ENCODE measurements around the gene PIF1. TPM values are rescaled to one million over a fixed set of nuclear protein-coding genes. Genes with fewer than 3 reads are reported as not detected.

The PIF1 gene
- polyA plus RNA-seq, 1 donor from 2014 or later = 0.78 TPM

- no peak overlapping the region for H3K4me3 ChIP-seq (ENCODE audit: low read length)
- no peak overlapping the region for H3K4me2 ChIP-seq (ENCODE audit: low read length)
- no peak overlapping the region for H3K27ac ChIP-seq (ENCODE audit: low read length)
- H3K79me2 ChIP-seq (replicated peaks; ENCODE audit: insufficient read depth, low read length) = no peaks in the 10 kb centered on the region
- no peaks in the 10 kb centered on the region for H3K36me3 ChIP-seq (ENCODE audit: insufficient read depth, low read length)
- H2AFZ ChIP-seq (ENCODE audit: low read depth, low read length) = no peak overlapping the region
- no peak overlapping the region for H3K9ac ChIP-seq (ENCODE audit: low read length)
- no peaks in the 10 kb centered on the region for H3K9me3 ChIP-seq (ENCODE audit: low read length)
- no peak for TF ChIP-seq EZH2 (IDR thresholded peaks at IDR 0.05; ENCODE audit: borderline replicate concordance, insufficient read depth, low read length, poor library complexity, severe bottlenecking)
- TF ChIP-seq RAD21 (conservative IDR thresholded peaks at IDR 0.05) = no peak
- no peak for TF ChIP-seq POLR2AphosphoS5 (IDR thresholded peaks at IDR 0.05)
- no peak for TF ChIP-seq TAF1 (IDR thresholded peaks at IDR 0.05; ENCODE audit: low read depth)
- no peak for TF ChIP-seq REST (IDR thresholded peaks at IDR 0.05; ENCODE audit: borderline replicate concordance)
- no peak for TF ChIP-seq MXI1 (conservative IDR thresholded peaks at IDR 0.05; ENCODE audit: poor library complexity, severe bottlenecking)
- TF ChIP-seq EP300 (conservative IDR thresholded peaks at IDR 0.05; ENCODE audit: poor library complexity, severe bottlenecking) = no peak
- TF ChIP-seq, protein P1, sequence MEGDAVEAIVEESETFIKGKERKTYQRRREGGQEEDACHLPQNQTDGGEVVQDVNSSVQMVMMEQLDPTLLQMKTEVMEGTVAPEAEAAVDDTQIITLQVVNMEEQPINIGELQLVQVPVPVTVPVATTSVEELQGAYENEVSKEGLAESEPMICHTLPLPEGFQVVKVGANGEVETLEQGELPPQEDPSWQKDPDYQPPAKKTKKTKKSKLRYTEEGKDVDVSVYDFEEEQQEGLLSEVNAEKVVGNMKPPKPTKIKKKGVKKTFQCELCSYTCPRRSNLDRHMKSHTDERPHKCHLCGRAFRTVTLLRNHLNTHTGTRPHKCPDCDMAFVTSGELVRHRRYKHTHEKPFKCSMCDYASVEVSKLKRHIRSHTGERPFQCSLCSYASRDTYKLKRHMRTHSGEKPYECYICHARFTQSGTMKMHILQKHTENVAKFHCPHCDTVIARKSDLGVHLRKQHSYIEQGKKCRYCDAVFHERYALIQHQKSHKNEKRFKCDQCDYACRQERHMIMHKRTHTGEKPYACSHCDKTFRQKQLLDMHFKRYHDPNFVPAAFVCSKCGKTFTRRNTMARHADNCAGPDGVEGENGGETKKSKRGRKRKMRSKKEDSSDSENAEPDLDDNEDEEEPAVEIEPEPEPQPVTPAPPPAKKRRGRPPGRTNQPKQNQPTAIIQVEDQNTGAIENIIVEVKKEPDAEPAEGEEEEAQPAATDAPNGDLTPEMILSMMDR (IDR thresholded peaks at IDR 0.05; ENCODE audit: poor library complexity, severe bottlenecking) = no peak
- no peak for TF ChIP-seq SMC3 (conservative IDR thresholded peaks at IDR 0.05; ENCODE audit: poor library complexity)
- no peaks in the 10 kb centered on the region for H3F3A ChIP-seq (ENCODE audit: insufficient read depth, low read length, poor library complexity, severe bottlenecking)
- no peaks in the 10 kb centered on the region for H3K9me2 ChIP-seq (ENCODE audit: insufficient read depth, low read length)
- no peaks in the 10 kb centered on the region for H4K20me1 ChIP-seq (ENCODE audit: insufficient read depth)
- H3K27me3 ChIP-seq (ENCODE audit: insufficient read depth, low read depth, low read length) = no peaks in the 10 kb centered on the region
Measured at GRCh38 chr15:64865126-64865997, 39.9 kb upstream of the PIF1 start.

DNA sequence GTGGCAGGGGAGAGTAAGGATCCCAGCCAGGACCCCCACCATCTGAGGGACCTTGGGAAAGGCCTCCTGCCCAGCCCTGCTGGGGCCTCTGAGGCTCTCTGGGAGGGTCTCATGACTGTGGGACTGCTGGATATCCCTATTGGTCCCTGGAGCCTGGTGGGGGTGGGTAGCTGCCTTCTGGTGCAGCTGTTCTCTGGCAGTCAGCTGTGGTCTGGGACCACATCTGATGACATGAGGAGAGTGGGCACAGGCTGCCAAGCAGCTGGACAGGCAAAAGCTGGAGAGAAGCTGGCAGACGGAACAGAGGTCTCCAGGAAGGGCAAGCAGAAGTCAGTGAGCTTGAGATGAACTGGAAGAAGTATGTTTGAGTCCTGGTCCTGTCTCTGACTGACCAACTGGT lies 38.6 kb upstream of the PIF1 start:
- H3K27me3 ChIP-seq (ENCODE audit: insufficient read depth, low read depth, low read length) = no peaks in the 10 kb centered on the region
- H3K9me2 ChIP-seq (ENCODE audit: insufficient read depth, low read length) = no peaks in the 10 kb centered on the region
- H2AFZ ChIP-seq (ENCODE audit: low read depth, low read length) = no peak overlapping the region
- no peak overlapping the region for H3K9ac ChIP-seq (ENCODE audit: low read length)
- no peaks in the 10 kb centered on the region for H3K9me3 ChIP-seq (ENCODE audit: low read length)
- TF ChIP-seq, protein P1 (IDR thresholded peaks at IDR 0.05; ENCODE audit: poor library complexity, severe bottlenecking) = no peak
- TF ChIP-seq REST (IDR thresholded peaks at IDR 0.05; ENCODE audit: borderline replicate concordance) (no peak), EZH2 (IDR thresholded peaks at IDR 0.05; ENCODE audit: borderline replicate concordance, insufficient read depth, low read length, poor library complexity, severe bottlenecking) (no peak), TAF1 (IDR thresholded peaks at IDR 0.05; ENCODE audit: low read depth) (no peak), MXI1 (conservative IDR thresholded peaks at IDR 0.05; ENCODE audit: poor library complexity, severe bottlenecking) (no peak), SMC3 (conservative IDR thresholded peaks at IDR 0.05; ENCODE audit: poor library complexity) (no peak), RAD21 (conservative IDR thresholded peaks at IDR 0.05) (no peak), EP300 (conservative IDR thresholded peaks at IDR 0.05; ENCODE audit: poor library complexity, severe bottlenecking) (no peak)
- H3K4me2 ChIP-seq (ENCODE audit: low read length) = no peak overlapping the region
- no peaks in the 10 kb centered on the region for H4K20me1 ChIP-seq (ENCODE audit: insufficient read depth)
- no peaks in the 10 kb centered on the region for H3K79me2 ChIP-seq (replicated peaks; ENCODE audit: insufficient read depth, low read length)
- H3K36me3 ChIP-seq (ENCODE audit: insufficient read depth, low read length) = no peaks in the 10 kb centered on the region
- H3K4me3 ChIP-seq (ENCODE audit: low read length) = no peak overlapping the region
- no peak overlapping the region for H3K27ac ChIP-seq (ENCODE audit: low read length)
- H3F3A ChIP-seq (ENCODE audit: insufficient read depth, low read length, poor library complexity, severe bottlenecking) = no peaks in the 10 kb centered on the region

All from neural cell (in vitro differentiated cells).